SU-DHL-6 (cell line): ENCODE results near the gene BMPR2.

Experiments
- H2AFZ ChIP-seq: fragments of 200-600 bp; sonication (generic); 2 replicates; pipeline ENCODE4 v1.6.1; 2014; ENCODE audit warnings: low read depth, mild to moderate bottlenecking, moderate library complexity, mixed read lengths, antibody characterized with exemption, low read length; ENCODE audit not compliant: severe bottlenecking
- H3F3A ChIP-seq: fragments of 200-600 bp; shearing (Covaris generic); 2 replicates; pipeline ENCODE4 v1.6.0; 2016; ENCODE audit warnings: antibody characterized with exemption, mild to moderate bottlenecking; ENCODE audit not compliant: insufficient read depth
- H3K27ac ChIP-seq: fragments of 200-600 bp; sonication (generic); 2 replicates; pipeline ENCODE4 v1.5.1; 2016; ENCODE audit warnings: low read depth, mild to moderate bottlenecking, low read length, moderate library complexity, mixed read lengths
- H3K27me3 ChIP-seq: fragments of 200-600 bp; sonication (generic), shearing (Covaris generic); 2 replicates; pipeline ENCODE4 v1.6.0; 2014; ENCODE audit warnings: mild to moderate bottlenecking, low read length
- H3K36me3 ChIP-seq: fragments of 200-600 bp; sonication (generic); 2 replicates; pipeline ENCODE4 v1.6.1; 2014; ENCODE audit warnings: mild to moderate bottlenecking, low read length, mixed read lengths
- H3K4me2 ChIP-seq: fragments of 300-600, 200-600 bp; shearing (Covaris generic), sonication (generic); 2 replicates; pipeline ENCODE4 v1.6.0; 2014; ENCODE audit warnings: low read length, low read depth, mild to moderate bottlenecking; ENCODE audit not compliant: poor library complexity, severe bottlenecking
- H3K4me3 ChIP-seq: fragments of 200-600 bp; sonication (generic); 2 replicates; pipeline ENCODE4 v1.5.1; 2014; ENCODE audit warnings: antibody characterized with exemption, low read length, mild to moderate bottlenecking, mixed read lengths; ENCODE audit not compliant: insufficient read depth, poor library complexity, severe bottlenecking
- H3K79me2 ChIP-seq: fragments of 200-600 bp; sonication (generic); 2 replicates; pipeline ENCODE4 v1.6.1; 2014; ENCODE audit warnings: mild to moderate bottlenecking, low read length, moderate library complexity; ENCODE audit not compliant: insufficient read depth
- H3K9ac ChIP-seq: fragments of 200-600 bp; sonication (generic); 2 replicates; pipeline ENCODE4 v1.7.0; 2014; ENCODE audit warnings: mild to moderate bottlenecking, low read length
- H3K9me2 ChIP-seq: fragments of 200-600 bp; sonication (generic); replicated peaks from 2 replicates; pipeline ENCODE4 v1.6.1; 2014; ENCODE audit warnings: low read length; ENCODE audit not compliant: insufficient read depth
- H3K9me3 ChIP-seq: fragments of 200-600 bp; sonication (generic); 2 replicates; pipeline ENCODE4 v1.6.1; 2014; ENCODE audit warnings: low read length, mixed read lengths; ENCODE audit not compliant: insufficient read depth
- H4K20me1 ChIP-seq: fragments of 200-600 bp; sonication (generic); 2 replicates; pipeline ENCODE4 v1.6.1; 2014; ENCODE audit warnings: low read depth, mild to moderate bottlenecking, antibody characterized with exemption, low read length, moderate library complexity, mixed read lengths
- CTCF ChIP-seq: fragments of 200-600 bp; sonication (generic); IDR thresholded peaks from one replicate; pipeline ENCODE4 v1.5.1; 2017; ENCODE audit warnings: antibody characterized with exemption, mild to moderate bottlenecking, low read length, moderate library complexity; ENCODE audit not compliant: insufficient read depth, poor library complexity, severe bottlenecking
- EZH2phosphoT487 ChIP-seq: fragments of 200-600 bp; sonication (generic), shearing (Covaris generic); conservative IDR thresholded peaks from 2 replicates; pipeline ENCODE4 v1.6.1; 2018; ENCODE audit warnings: mild to moderate bottlenecking, antibody characterized with exemption, low read length, moderate library complexity, mixed read lengths

Gene BMPR2

GRCh38 chr2:202337151-202337550 is 39.0 kb upstream of the BMPR2 start:
- H3K4me2 ChIP-seq: no peak overlapping the region
- no peaks in the 10 kb centered on the region for H3K27me3 ChIP-seq
- no peaks in the 10 kb centered on the region for H3F3A ChIP-seq
- H3K27ac ChIP-seq: no peak overlapping the region
- no peak overlapping the region for H2AFZ ChIP-seq
- no peaks in the 10 kb centered on the region for H3K79me2 ChIP-seq
- H3K4me3 ChIP-seq: no peak overlapping the region
- no peaks in the 10 kb centered on the region for H4K20me1 ChIP-seq
- no peaks in the 10 kb centered on the region for H3K9me2 ChIP-seq
- H3K9ac ChIP-seq: no peak overlapping the region
- no peaks in the 10 kb centered on the region for H3K9me3 ChIP-seq
- H3K36me3 ChIP-seq: no peaks in the 10 kb centered on the region
- TF ChIP-seq CTCF (no peak), EZH2phosphoT487 (no peak)

- TF ChIP-seq EZH2phosphoT487: no peak
- TF ChIP-seq CTCF: no peak
- Histone ChIP-seq H3K36me3 (no peaks in the 10 kb centered on the region), H3K4me2 (no peak overlapping the region), H3K9ac (no peak overlapping the region), H3K9me3 (no peaks in the 10 kb centered on the region), H3K27me3 (no peaks in the 10 kb centered on the region), H2AFZ (no peak overlapping the region), H4K20me1 (no peaks in the 10 kb centered on the region), H3K27ac (no peak overlapping the region), H3F3A (no peaks in the 10 kb centered on the region), H3K4me3 (no peak overlapping the region), H3K79me2 (no peaks in the 10 kb centered on the region), H3K9me2 (no peaks in the 10 kb centered on the region)
Measured at GRCh38 chr2:202337706-202338346, 38.3 kb upstream of the BMPR2 start.

- Histone ChIP-seq H3K9me3 (no peaks in the 10 kb centered on the region), H3K4me3 (no peak overlapping the region), H3K9ac (no peak overlapping the region), H3K79me2 (no peaks in the 10 kb centered on the region), H4K20me1 (no peaks in the 10 kb centered on the region), H2AFZ (no peak overlapping the region), H3F3A (no peaks in the 10 kb centered on the region), H3K27me3 (no peaks in the 10 kb centered on the region), H3K4me2 (no peak overlapping the region), H3K27ac (no peak overlapping the region), H3K36me3 (no peaks in the 10 kb centered on the region), H3K9me2 (no peaks in the 10 kb centered on the region)
- no peak for TF ChIP-seq CTCF
- no peak for TF ChIP-seq EZH2phosphoT487
Measured at GRCh38 chr2:202339071-202339870, 36.9 kb upstream of the BMPR2 start.
